H9 (cell line): ENCODE results near the gene USP34. TPM values are rescaled to one million over a fixed set of nuclear protein-coding genes. Genes with fewer than 3 reads are reported as not detected.

Experiments
- DNase-seq: peaks from one replicate; pipeline ENCODE4 v3.0.0-alpha.2; 2017
- H2AFZ ChIP-seq: one replicate; pipeline ENCODE4 v1.6.1; 2013; ENCODE audit warnings: mild to moderate bottlenecking, low read length, control low read depth, moderate library complexity
- H2AK5ac ChIP-seq: 2 replicates; pipeline ENCODE4 v1.6.1; 2013; ENCODE audit warnings: low read length, control low read depth, mixed read lengths; ENCODE audit not compliant: insufficient read length
- H2BK120ac ChIP-seq: one replicate; pipeline ENCODE4 v1.6.1; 2013; ENCODE audit warnings: low read depth, mild to moderate bottlenecking, low read length, control low read depth, inconsistent platforms; ENCODE audit not compliant: poor library complexity, severe bottlenecking
- H2BK12ac ChIP-seq: 2 replicates; pipeline ENCODE4 v1.6.1; 2013; ENCODE audit warnings: low read length, control low read depth, mixed read lengths, low read depth; ENCODE audit not compliant: insufficient read length
- H2BK15ac ChIP-seq: 2 replicates; pipeline ENCODE4 v1.6.1; 2013; ENCODE audit warnings: low read depth, low read length, control low read depth
- H2BK20ac ChIP-seq: one replicate; pipeline ENCODE4 v1.6.1; 2013; ENCODE audit warnings: low read depth, mild to moderate bottlenecking, low read length, control low read depth, inconsistent platforms; ENCODE audit not compliant: poor library complexity, severe bottlenecking
- H2BK5ac ChIP-seq: 2 replicates; pipeline ENCODE4 v1.6.1; 2013; ENCODE audit warnings: low read length, control low read depth, mixed read lengths; ENCODE audit not compliant: insufficient read length
- H3K14ac ChIP-seq: 2 replicates; pipeline ENCODE4 v1.6.1; 2013; ENCODE audit warnings: low read length, control low read depth; ENCODE audit not compliant: insufficient read depth
- H3K18ac ChIP-seq: 2 replicates; pipeline ENCODE4 v1.6.1; 2013; ENCODE audit warnings: low read depth, mild to moderate bottlenecking, mixed read lengths, low read length, control low read depth; ENCODE audit not compliant: insufficient read length
- H3K23ac ChIP-seq: 2 replicates; pipeline ENCODE4 v1.6.1; 2013; ENCODE audit warnings: low read length, control low read depth, mixed read lengths, low read depth; ENCODE audit not compliant: insufficient read length
- H3K23me2 ChIP-seq: 2 replicates; pipeline ENCODE4 v1.6.1; 2013; ENCODE audit warnings: low read depth, mild to moderate bottlenecking, mixed read lengths, low read length, control low read depth; ENCODE audit not compliant: insufficient read length, poor library complexity, severe bottlenecking
- H3K27ac ChIP-seq: 2 replicates; pipeline ENCODE4 v1.5.1; 2013; ENCODE audit warnings: low read length, control low read depth, mixed read lengths, low read depth; ENCODE audit not compliant: insufficient read length
- H3K27me3 ChIP-seq: 2 replicates; pipeline ENCODE4 v1.6.1; 2013; ENCODE audit warnings: low read length, control low read depth, inconsistent platforms; ENCODE audit not compliant: insufficient read depth
- H3K4ac ChIP-seq: 2 replicates; pipeline ENCODE4 v1.6.1; 2013; ENCODE audit warnings: low read depth, mild to moderate bottlenecking, control low read depth, inconsistent platforms, low read length, moderate library complexity
- H3K4me1 ChIP-seq: 2 replicates; pipeline ENCODE4 v1.6.1; 2013; ENCODE audit warnings: low read length, control low read depth, inconsistent platforms; ENCODE audit not compliant: insufficient read depth
- H3K4me2 ChIP-seq: 2 replicates; pipeline ENCODE4 v1.6.1; 2013; ENCODE audit warnings: low read length, control low read depth, mixed read lengths; ENCODE audit not compliant: insufficient read length, insufficient read depth
- H3K56ac ChIP-seq: 2 replicates; pipeline ENCODE4 v1.6.1; 2013; ENCODE audit warnings: low read depth, mild to moderate bottlenecking, mixed read lengths, low read length, control low read depth; ENCODE audit not compliant: insufficient read length
- H3K79me1 ChIP-seq: 2 replicates; pipeline ENCODE4 v1.6.1; 2013; ENCODE audit warnings: low read depth, mild to moderate bottlenecking, moderate library complexity, low read length, control low read depth, inconsistent platforms; ENCODE audit not compliant: insufficient read depth, poor library complexity, severe bottlenecking
- H3K79me2 ChIP-seq: 2 replicates; pipeline ENCODE4 v1.6.1; 2013; ENCODE audit warnings: low read length, control low read depth, inconsistent platforms; ENCODE audit not compliant: insufficient read depth
- H3K9ac ChIP-seq: 2 replicates; pipeline ENCODE4 v1.6.1; 2013; ENCODE audit warnings: low read length, control low read depth, mixed read lengths; ENCODE audit not compliant: insufficient read length; ENCODE audit errors: extremely low read depth
- H3K9me3 ChIP-seq: one replicate; pipeline ENCODE4 v1.6.1; 2013; ENCODE audit warnings: low read depth, low read length, inconsistent platforms; ENCODE audit not compliant: control insufficient read depth
- H3T11ph ChIP-seq: one replicate; pipeline ENCODE4 v1.6.1; 2013; ENCODE audit warnings: mild to moderate bottlenecking, low read length, control low read depth, inconsistent platforms
- H4K20me1 ChIP-seq: one replicate; pipeline ENCODE4 v1.6.1; 2013; ENCODE audit not compliant: control insufficient read depth, insufficient read length, insufficient read depth
- H4K5ac ChIP-seq: 2 replicates; pipeline ENCODE4 v1.6.1; 2013; ENCODE audit warnings: low read depth, mild to moderate bottlenecking, mixed read lengths, low read length, control low read depth; ENCODE audit not compliant: insufficient read length
- H4K8ac ChIP-seq: replicated peaks from 2 replicates; pipeline ENCODE4 v1.6.1; 2013; ENCODE audit warnings: low read length, control low read depth, mixed read lengths, low read depth; ENCODE audit not compliant: insufficient read length
- H4K91ac ChIP-seq: 2 replicates; pipeline ENCODE4 v1.6.1; 2013; ENCODE audit warnings: low read depth, mild to moderate bottlenecking, moderate library complexity, mixed read lengths, low read length, control low read depth; ENCODE audit not compliant: insufficient read length
- H3K27ac Mint-ChIP-seq, 3 experiments: 2 replicates in 2 of 3; 3 replicates in 1 of 3; pipeline ENCODE4 v1.8.0; 2020 to 2021; ENCODE audit warnings: mixed read lengths in 3 of 3, mild to moderate bottlenecking in 1 of 3, moderate library complexity in 1 of 3
- H3K27me3 Mint-ChIP-seq: 2 replicates; pipeline ENCODE4 v1.8.0; 2021; ENCODE audit warnings: low read depth, mild to moderate bottlenecking, moderate library complexity, mixed read lengths
- H3K36me3 Mint-ChIP-seq, 3 experiments: 2 replicates in 2 of 3; 3 replicates in 1 of 3; pipeline ENCODE4 v1.8.0; 2020 to 2021; ENCODE audit warnings: low read depth in 3 of 3, mixed read lengths in 3 of 3; ENCODE audit not compliant: insufficient read depth in 1 of 3
- H3K4me1 Mint-ChIP-seq, 2 experiments: 2 replicates each; pipeline ENCODE4 v1.8.0; 2020; ENCODE audit warnings: mixed read lengths in 2 of 2
- H3K4me3 Mint-ChIP-seq, 2 experiments: 2 replicates in 1 of 2; 3 replicates in 1 of 2; pipeline ENCODE4 v1.8.0; 2020 to 2021; ENCODE audit warnings: mild to moderate bottlenecking in 2 of 2, mixed read lengths in 2 of 2, moderate library complexity in 1 of 2
- H3K9me3 Mint-ChIP-seq, 2 experiments: 2 replicates in 1 of 2; 3 replicates in 1 of 2; pipeline ENCODE4 v1.8.0; 2020; ENCODE audit warnings: mild to moderate bottlenecking in 2 of 2, mixed read lengths in 2 of 2, moderate library complexity in 1 of 2
- CTCF ChIP-seq: fragments of 200-600 bp; sonication (generic); conservative IDR thresholded peaks from 3 replicates; pipeline ENCODE4 v1.8.0; 2021; ENCODE audit warnings: antibody characterized with exemption, mild to moderate bottlenecking
- total RNA-seq: library from RNA; stranded (reverse); gene quantifications from 2 replicates; pipeline ENCODE4 v1.2.1, GENCODE V29; 2021

Gene USP34
- total RNA-seq, 1 experiment from 2014 or later: 93.9 TPM

GRCh38 chr2:61185231-61185728, 285.6 kb downstream of the USP34 start:
- no peak overlapping the region for H3K18ac ChIP-seq
- H3K14ac ChIP-seq: no peak overlapping the region
- H3K9me3 Mint-ChIP-seq: no peaks in the 10 kb centered on the region
- H3K9ac ChIP-seq: no peak overlapping the region
- TF ChIP-seq CTCF: no peak
- H3K4me2 ChIP-seq: no peak overlapping the region
- H3K4me1 ChIP-seq: peaks cover 3% of the 10 kb centered on the region; the same call in 1 of the 2 replicates
- no peak overlapping the region for H3K27ac ChIP-seq
- no peak overlapping the region for H2BK20ac ChIP-seq
- H3K56ac ChIP-seq: no peak overlapping the region
- no peak overlapping the region for H2BK12ac ChIP-seq
- peak overlapping the region; percentile 27 to 41 (median 36); a peak in 4 of 7 replicates for H3K27ac Mint-ChIP-seq
- H3K23ac ChIP-seq: no peak overlapping the region
- H2BK5ac ChIP-seq: no peak overlapping the region
- no peak overlapping the region; a peak in 1 of 5 replicates for H3K4me3 Mint-ChIP-seq
- H4K5ac ChIP-seq: no peak overlapping the region
- no peak overlapping the region for H2BK15ac ChIP-seq
- H4K20me1 ChIP-seq: no peaks in the 10 kb centered on the region
- no peak overlapping the region for H2AK5ac ChIP-seq
- no peak overlapping the region for H2AFZ ChIP-seq
- H3K79me1 ChIP-seq: no peaks in the 10 kb centered on the region
- H3K27me3 Mint-ChIP-seq: no peaks in the 10 kb centered on the region
- H3K9me3 ChIP-seq: no peaks in the 10 kb centered on the region
- no peak overlapping the region for H4K8ac ChIP-seq
- no peak for DNase-seq
- H3K79me2 ChIP-seq: no peaks in the 10 kb centered on the region
- H3K23me2 ChIP-seq: no peaks in the 10 kb centered on the region
- no peaks in the 10 kb centered on the region for H3K27me3 ChIP-seq
- H3K36me3 Mint-ChIP-seq: peaks cover 52 to 95% (median 94%) of the 10 kb centered on the region in 3 experiments; a peak in 6 of 7 replicates
- peaks cover 17 to 20% of the 10 kb centered on the region in 2 experiments for H3K4me1 Mint-ChIP-seq
- no peak overlapping the region for H2BK120ac ChIP-seq
- no peak overlapping the region for H4K91ac ChIP-seq
- H3K4ac ChIP-seq: no peak overlapping the region
- H3T11ph ChIP-seq: no peak overlapping the region
